H9 (cell line): ENCODE data around the gene SBK1. TPM values are rescaled to one million over a fixed set of nuclear protein-coding genes. Genes with fewer than 3 reads are reported as not detected.

Source experiments
- DNase-seq: peaks from one replicate; pipeline ENCODE4 v3.0.0-alpha.2; 2017
- H2AFZ ChIP-seq: one replicate; pipeline ENCODE4 v1.6.1; 2013; ENCODE audit warnings: mild to moderate bottlenecking, low read length, control low read depth, moderate library complexity
- H2AK5ac ChIP-seq: 2 replicates; pipeline ENCODE4 v1.6.1; 2013; ENCODE audit warnings: low read length, control low read depth, mixed read lengths; ENCODE audit not compliant: insufficient read length
- H2BK120ac ChIP-seq: one replicate; pipeline ENCODE4 v1.6.1; 2013; ENCODE audit warnings: low read depth, mild to moderate bottlenecking, low read length, control low read depth, inconsistent platforms; ENCODE audit not compliant: poor library complexity, severe bottlenecking
- H2BK12ac ChIP-seq: 2 replicates; pipeline ENCODE4 v1.6.1; 2013; ENCODE audit warnings: low read length, control low read depth, mixed read lengths, low read depth; ENCODE audit not compliant: insufficient read length
- H2BK15ac ChIP-seq: 2 replicates; pipeline ENCODE4 v1.6.1; 2013; ENCODE audit warnings: low read depth, low read length, control low read depth
- H2BK20ac ChIP-seq: one replicate; pipeline ENCODE4 v1.6.1; 2013; ENCODE audit warnings: low read depth, mild to moderate bottlenecking, low read length, control low read depth, inconsistent platforms; ENCODE audit not compliant: poor library complexity, severe bottlenecking
- H2BK5ac ChIP-seq: 2 replicates; pipeline ENCODE4 v1.6.1; 2013; ENCODE audit warnings: low read length, control low read depth, mixed read lengths; ENCODE audit not compliant: insufficient read length
- H3K14ac ChIP-seq: 2 replicates; pipeline ENCODE4 v1.6.1; 2013; ENCODE audit warnings: low read length, control low read depth; ENCODE audit not compliant: insufficient read depth
- H3K18ac ChIP-seq: 2 replicates; pipeline ENCODE4 v1.6.1; 2013; ENCODE audit warnings: low read depth, mild to moderate bottlenecking, mixed read lengths, low read length, control low read depth; ENCODE audit not compliant: insufficient read length
- H3K23ac ChIP-seq: 2 replicates; pipeline ENCODE4 v1.6.1; 2013; ENCODE audit warnings: low read length, control low read depth, mixed read lengths, low read depth; ENCODE audit not compliant: insufficient read length
- H3K23me2 ChIP-seq: 2 replicates; pipeline ENCODE4 v1.6.1; 2013; ENCODE audit warnings: low read depth, mild to moderate bottlenecking, mixed read lengths, low read length, control low read depth; ENCODE audit not compliant: insufficient read length, poor library complexity, severe bottlenecking
- H3K27ac ChIP-seq: 2 replicates; pipeline ENCODE4 v1.5.1; 2013; ENCODE audit warnings: low read length, control low read depth, mixed read lengths, low read depth; ENCODE audit not compliant: insufficient read length
- H3K27me3 ChIP-seq: 2 replicates; pipeline ENCODE4 v1.6.1; 2013; ENCODE audit warnings: low read length, control low read depth, inconsistent platforms; ENCODE audit not compliant: insufficient read depth
- H3K4ac ChIP-seq: 2 replicates; pipeline ENCODE4 v1.6.1; 2013; ENCODE audit warnings: low read depth, mild to moderate bottlenecking, control low read depth, inconsistent platforms, low read length, moderate library complexity
- H3K4me1 ChIP-seq: 2 replicates; pipeline ENCODE4 v1.6.1; 2013; ENCODE audit warnings: low read length, control low read depth, inconsistent platforms; ENCODE audit not compliant: insufficient read depth
- H3K4me2 ChIP-seq: 2 replicates; pipeline ENCODE4 v1.6.1; 2013; ENCODE audit warnings: low read length, control low read depth, mixed read lengths; ENCODE audit not compliant: insufficient read length, insufficient read depth
- H3K56ac ChIP-seq: 2 replicates; pipeline ENCODE4 v1.6.1; 2013; ENCODE audit warnings: low read depth, mild to moderate bottlenecking, mixed read lengths, low read length, control low read depth; ENCODE audit not compliant: insufficient read length
- H3K79me1 ChIP-seq: 2 replicates; pipeline ENCODE4 v1.6.1; 2013; ENCODE audit warnings: low read depth, mild to moderate bottlenecking, moderate library complexity, low read length, control low read depth, inconsistent platforms; ENCODE audit not compliant: insufficient read depth, poor library complexity, severe bottlenecking
- H3K79me2 ChIP-seq: 2 replicates; pipeline ENCODE4 v1.6.1; 2013; ENCODE audit warnings: low read length, control low read depth, inconsistent platforms; ENCODE audit not compliant: insufficient read depth
- H3K9ac ChIP-seq: 2 replicates; pipeline ENCODE4 v1.6.1; 2013; ENCODE audit warnings: low read length, control low read depth, mixed read lengths; ENCODE audit not compliant: insufficient read length; ENCODE audit errors: extremely low read depth
- H3K9me3 ChIP-seq: one replicate; pipeline ENCODE4 v1.6.1; 2013; ENCODE audit warnings: low read depth, low read length, inconsistent platforms; ENCODE audit not compliant: control insufficient read depth
- H3T11ph ChIP-seq: one replicate; pipeline ENCODE4 v1.6.1; 2013; ENCODE audit warnings: mild to moderate bottlenecking, low read length, control low read depth, inconsistent platforms
- H4K20me1 ChIP-seq: one replicate; pipeline ENCODE4 v1.6.1; 2013; ENCODE audit not compliant: control insufficient read depth, insufficient read length, insufficient read depth
- H4K5ac ChIP-seq: 2 replicates; pipeline ENCODE4 v1.6.1; 2013; ENCODE audit warnings: low read depth, mild to moderate bottlenecking, mixed read lengths, low read length, control low read depth; ENCODE audit not compliant: insufficient read length
- H4K8ac ChIP-seq: replicated peaks from 2 replicates; pipeline ENCODE4 v1.6.1; 2013; ENCODE audit warnings: low read length, control low read depth, mixed read lengths, low read depth; ENCODE audit not compliant: insufficient read length
- H4K91ac ChIP-seq: 2 replicates; pipeline ENCODE4 v1.6.1; 2013; ENCODE audit warnings: low read depth, mild to moderate bottlenecking, moderate library complexity, mixed read lengths, low read length, control low read depth; ENCODE audit not compliant: insufficient read length
- H3K27ac Mint-ChIP-seq, 3 experiments: 2 replicates in 2 of 3; 3 replicates in 1 of 3; pipeline ENCODE4 v1.8.0; 2020 to 2021; ENCODE audit warnings: mixed read lengths in 3 of 3, mild to moderate bottlenecking in 1 of 3, moderate library complexity in 1 of 3
- H3K27me3 Mint-ChIP-seq: 2 replicates; pipeline ENCODE4 v1.8.0; 2021; ENCODE audit warnings: low read depth, mild to moderate bottlenecking, moderate library complexity, mixed read lengths
- H3K36me3 Mint-ChIP-seq, 3 experiments: 2 replicates in 2 of 3; 3 replicates in 1 of 3; pipeline ENCODE4 v1.8.0; 2020 to 2021; ENCODE audit warnings: low read depth in 3 of 3, mixed read lengths in 3 of 3; ENCODE audit not compliant: insufficient read depth in 1 of 3
- H3K4me1 Mint-ChIP-seq, 2 experiments: 2 replicates each; pipeline ENCODE4 v1.8.0; 2020; ENCODE audit warnings: mixed read lengths in 2 of 2
- H3K4me3 Mint-ChIP-seq, 2 experiments: 2 replicates in 1 of 2; 3 replicates in 1 of 2; pipeline ENCODE4 v1.8.0; 2020 to 2021; ENCODE audit warnings: mild to moderate bottlenecking in 2 of 2, mixed read lengths in 2 of 2, moderate library complexity in 1 of 2
- H3K9me3 Mint-ChIP-seq, 2 experiments: 2 replicates in 1 of 2; 3 replicates in 1 of 2; pipeline ENCODE4 v1.8.0; 2020; ENCODE audit warnings: mild to moderate bottlenecking in 2 of 2, mixed read lengths in 2 of 2, moderate library complexity in 1 of 2
- WGBS: extraction: QIAGEN DNeasy Blood & Tissue Kit; methylation state at CpG from one replicate; pipeline ENCODE4 v1.1.7; 2013; ENCODE audit warnings: missing lambda C conversion rate, low lambda C conversion rate, mixed read lengths; ENCODE audit not compliant: insufficient read length; ENCODE audit errors: extremely low coverage; 5-methylcytosine and 5-hydroxymethylcytosine counted together
- total RNA-seq: library from RNA; stranded (reverse); gene quantifications from 2 replicates; pipeline ENCODE4 v1.2.1, GENCODE V29; 2021
- TF ChIP-seq, protein P1 (sequence below): fragments of 200-600 bp; sonication (generic); conservative IDR thresholded peaks from 3 replicates; pipeline ENCODE4 v1.8.0; 2021; ENCODE audit warnings: antibody characterized with exemption, mild to moderate bottlenecking

Gene SBK1
- total RNA-seq, 1 experiment from 2014 or later: 65.5 TPM

DNA sequence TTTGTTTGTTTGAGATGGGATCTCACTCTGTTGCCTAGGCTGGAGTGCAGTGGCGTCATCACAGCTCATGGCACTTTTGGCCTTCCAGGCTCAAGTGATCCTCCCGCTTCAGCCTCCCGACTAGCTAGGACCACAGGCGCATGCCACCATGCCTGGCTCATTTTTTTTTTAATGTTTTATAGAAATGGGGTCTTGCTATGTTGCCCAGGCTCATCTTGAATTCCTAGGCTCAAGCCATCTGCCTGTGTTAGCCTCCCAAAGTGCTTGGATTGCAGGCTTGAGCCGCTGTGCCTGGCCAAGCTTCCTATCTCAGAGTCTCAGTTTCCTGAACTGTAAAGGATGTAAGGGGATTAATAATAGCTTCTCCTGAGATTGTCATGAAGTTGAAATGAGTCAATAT lies 8.0 kb downstream of the SBK1 start:
- Mint-ChIP-seq H3K27me3 (no peaks in the 10 kb centered on the region), H3K27ac (no peak overlapping the region)
- WGBS: no CpG with 5 or more reads among the region's 5 CpGs

More for the DNA sequence above, 8.0 kb downstream of the SBK1 start:
- no peak overlapping the region for H2BK5ac ChIP-seq
- H3K4me1 ChIP-seq: peaks cover 9% of the 10 kb centered on the region; the same call in 1 of the 2 replicates
- H3T11ph ChIP-seq: no peak overlapping the region
- no peak overlapping the region for H2BK120ac ChIP-seq
- no peak overlapping the region for H2AK5ac ChIP-seq
- no peak overlapping the region for H2BK15ac ChIP-seq
- no peak overlapping the region for H3K9ac ChIP-seq
- no peak overlapping the region for H3K18ac ChIP-seq
- H3K9me3 ChIP-seq: no peaks in the 10 kb centered on the region
- H2BK20ac ChIP-seq: no peak overlapping the region
- H4K91ac ChIP-seq: no peak overlapping the region
- peaks cover 4% of the 10 kb centered on the region for H4K20me1 ChIP-seq
- Mint-ChIP-seq H3K9me3 (no peaks in the 10 kb centered on the region), H3K36me3 (peaks cover 24 to 47% (median 41%) of the 10 kb centered on the region in 3 experiments), H3K4me1 (peaks cover 23 to 31% of the 10 kb centered on the region in 2 experiments), H3K4me3 (no peak overlapping the region; a peak in 1 of 5 replicates)
- peaks cover 20% of the 10 kb centered on the region; the same call in 1 of the 2 replicates for H3K79me2 ChIP-seq
- H3K79me1 ChIP-seq: peaks cover 22% of the 10 kb centered on the region
- no peak overlapping the region for H2AFZ ChIP-seq
- no peak overlapping the region for H3K56ac ChIP-seq
- H3K27ac ChIP-seq: no peak overlapping the region
- no peak overlapping the region for H2BK12ac ChIP-seq
- H3K23me2 ChIP-seq: no peaks in the 10 kb centered on the region
- no peaks in the 10 kb centered on the region for H3K27me3 ChIP-seq
- H3K4ac ChIP-seq: no peak overlapping the region
- no peak overlapping the region for H4K5ac ChIP-seq
- no peak overlapping the region for H3K4me2 ChIP-seq
- no peak overlapping the region for H3K23ac ChIP-seq
- H4K8ac ChIP-seq: no peak overlapping the region
- H3K14ac ChIP-seq: no peak overlapping the region
- no peak for DNase-seq
- TF ChIP-seq, protein P1, sequence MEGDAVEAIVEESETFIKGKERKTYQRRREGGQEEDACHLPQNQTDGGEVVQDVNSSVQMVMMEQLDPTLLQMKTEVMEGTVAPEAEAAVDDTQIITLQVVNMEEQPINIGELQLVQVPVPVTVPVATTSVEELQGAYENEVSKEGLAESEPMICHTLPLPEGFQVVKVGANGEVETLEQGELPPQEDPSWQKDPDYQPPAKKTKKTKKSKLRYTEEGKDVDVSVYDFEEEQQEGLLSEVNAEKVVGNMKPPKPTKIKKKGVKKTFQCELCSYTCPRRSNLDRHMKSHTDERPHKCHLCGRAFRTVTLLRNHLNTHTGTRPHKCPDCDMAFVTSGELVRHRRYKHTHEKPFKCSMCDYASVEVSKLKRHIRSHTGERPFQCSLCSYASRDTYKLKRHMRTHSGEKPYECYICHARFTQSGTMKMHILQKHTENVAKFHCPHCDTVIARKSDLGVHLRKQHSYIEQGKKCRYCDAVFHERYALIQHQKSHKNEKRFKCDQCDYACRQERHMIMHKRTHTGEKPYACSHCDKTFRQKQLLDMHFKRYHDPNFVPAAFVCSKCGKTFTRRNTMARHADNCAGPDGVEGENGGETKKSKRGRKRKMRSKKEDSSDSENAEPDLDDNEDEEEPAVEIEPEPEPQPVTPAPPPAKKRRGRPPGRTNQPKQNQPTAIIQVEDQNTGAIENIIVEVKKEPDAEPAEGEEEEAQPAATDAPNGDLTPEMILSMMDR: no peak
